ENCODE data around the gene GATA3. TPM values are rescaled to one million over a fixed set of nuclear protein-coding genes. Genes with fewer than 3 reads are reported as not detected.

The GATA3 gene
- total RNA-seq, 4 donors from 2014 or later = 0.60 TPM; not detected in 3

- peaks cover 0 to 79% (median 49%) of the 10 kb centered on the region in 4 donors for H3K4me1 ChIP-seq
- no peak overlapping the region for H3K4me3 ChIP-seq
- TF ChIP-seq CTCF (IDR thresholded peaks at IDR 0.05) = no peak
- TF ChIP-seq POLR2A (IDR thresholded peaks at IDR 0.05) = no peak
- TF ChIP-seq EP300 (IDR thresholded peaks at IDR 0.05) = no peak
- 3 to 6% methylated on average over 30 of the region's 30 CpGs for WGBS, 2 donors
- no peak overlapping the region for H3K27ac ChIP-seq
- no peaks in the 10 kb centered on the region for H3K36me3 ChIP-seq
- no peaks in the 10 kb centered on the region for H3K9me3 ChIP-seq
- DNase-seq (ENCODE audit: low spot score in 2 of 2) = no peak
- peaks cover 0 to 100% of the 10 kb centered on the region in 2 donors for H3K27me3 ChIP-seq
Observed at GRCh38 chr10:8047452-8048280, 6.8 kb upstream of the GATA3 start.

GRCh38 chr10:8048281-8049008 is 6.0 kb upstream of the GATA3 start:
- DNase-seq (ENCODE audit: low spot score in 2 of 2) = no peak
- H3K4me3 ChIP-seq = no peak overlapping the region
- peaks cover 0 to 79% (median 55%) of the 10 kb centered on the region in 4 donors for H3K4me1 ChIP-seq
- WGBS, 2 donors = 3 to 7% methylated on average over 25 to 29 of the region's 29 CpGs
- H3K27ac ChIP-seq = no peak overlapping the region
- TF ChIP-seq POLR2A (IDR thresholded peaks at IDR 0.05) (no peak), EP300 (IDR thresholded peaks at IDR 0.05) (no peak), CTCF (IDR thresholded peaks at IDR 0.05) (no peak)
- H3K9me3 ChIP-seq = no peaks in the 10 kb centered on the region
- peaks cover 4 to 100% of the 10 kb centered on the region in 2 donors for H3K27me3 ChIP-seq
- H3K36me3 ChIP-seq = no peaks in the 10 kb centered on the region

GRCh38 chr10:8049045-8049864 is 5.2 kb upstream of the GATA3 start:
- TF ChIP-seq CTCF (IDR thresholded peaks at IDR 0.05) (no peak), POLR2A (IDR thresholded peaks at IDR 0.05) (no peak), EP300 (IDR thresholded peaks at IDR 0.05) (no peak)
- Histone ChIP-seq H3K4me3 (peak overlapping the region in 1 of 4 donors; percentile 48), H3K27ac (no peak overlapping the region), H3K27me3 (peaks cover 5 to 100% of the 10 kb centered on the region in 2 donors), H3K4me1 (peaks cover 0 to 79% (median 58%) of the 10 kb centered on the region in 4 donors), H3K36me3 (no peaks in the 10 kb centered on the region), H3K9me3 (no peaks in the 10 kb centered on the region)
- DNase-seq (ENCODE audit: low spot score in 2 of 2) = no peak
- 3 to 4% methylated on average over 40 to 49 of the region's 51 CpGs for WGBS, 2 donors

GRCh38 chr10:8049865-8050555 is 4.5 kb upstream of the GATA3 start:
- TF ChIP-seq CTCF (IDR thresholded peaks at IDR 0.05) = no peak
- TF ChIP-seq EP300 (IDR thresholded peaks at IDR 0.05) = no peak
- TF ChIP-seq POLR2A (IDR thresholded peaks at IDR 0.05) = no peak
- Histone ChIP-seq H3K27ac (no peak overlapping the region), H3K27me3 (peaks cover 5 to 100% of the 10 kb centered on the region in 2 donors), H3K4me1 (peaks cover 0 to 79% (median 61%) of the 10 kb centered on the region in 4 donors), H3K9me3 (no peaks in the 10 kb centered on the region), H3K4me3 (peak overlapping the region; percentile 16 to 48 (median 33)), H3K36me3 (no peaks in the 10 kb centered on the region)
- DNase-seq (ENCODE audit: low spot score in 2 of 2) = no peak
- 2 to 3% methylated on average over 40 to 45 of the region's 68 CpGs for WGBS, 2 donors
